Activated T-cell treated with anti-CD3 and anti-CD28 coated beads for 48 hours (primary cell): Measurements from ENCODE around the gene AGPAT3.
A peak's percentile ranks its signal among the peaks of the same experiment; 100 is the strongest.
"Not testable (repeated sequence)": the region's sequence is repeated elsewhere in the genome, so short reads cannot be mapped to it uniquely, and the experiment has no call there.

Experiments
- DNase-seq: peaks from one replicate; pipeline ENCODE4 v3.0.0-alpha.2; 2020; ENCODE audit warnings: low read depth

The AGPAT3 gene, protein sequence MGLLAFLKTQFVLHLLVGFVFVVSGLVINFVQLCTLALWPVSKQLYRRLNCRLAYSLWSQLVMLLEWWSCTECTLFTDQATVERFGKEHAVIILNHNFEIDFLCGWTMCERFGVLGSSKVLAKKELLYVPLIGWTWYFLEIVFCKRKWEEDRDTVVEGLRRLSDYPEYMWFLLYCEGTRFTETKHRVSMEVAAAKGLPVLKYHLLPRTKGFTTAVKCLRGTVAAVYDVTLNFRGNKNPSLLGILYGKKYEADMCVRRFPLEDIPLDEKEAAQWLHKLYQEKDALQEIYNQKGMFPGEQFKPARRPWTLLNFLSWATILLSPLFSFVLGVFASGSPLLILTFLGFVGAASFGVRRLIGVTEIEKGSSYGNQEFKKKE

DNA sequence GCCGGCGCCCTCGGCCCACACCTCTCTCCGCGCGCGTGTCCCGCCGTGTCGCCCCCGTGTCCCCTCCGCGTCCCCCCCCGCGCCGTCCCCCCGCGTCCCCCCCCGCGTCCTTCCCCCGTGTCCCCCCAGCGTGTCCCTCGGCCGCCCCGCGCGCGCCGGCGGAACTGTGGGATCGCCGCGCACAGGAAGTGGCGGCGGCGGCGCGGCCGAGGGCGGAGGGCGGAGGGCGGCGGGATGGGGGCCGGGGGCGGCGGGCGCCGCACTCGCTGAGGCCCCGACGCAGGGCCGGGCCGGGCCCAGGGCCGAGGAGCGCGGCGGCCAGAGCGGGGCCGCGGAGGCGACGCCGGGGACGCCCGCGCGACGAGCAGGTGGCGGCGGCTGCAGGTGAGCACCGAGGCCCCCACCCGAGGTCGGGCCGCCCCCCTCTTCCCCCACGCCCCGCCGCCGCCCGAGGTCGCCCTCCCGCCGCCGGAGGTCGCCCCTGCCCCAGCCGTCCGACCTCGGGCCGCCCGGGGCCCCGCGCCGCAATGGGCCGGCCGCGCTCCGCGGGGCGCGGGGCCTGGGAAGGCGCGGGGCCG lies at the start of gene AGPAT3:
Gene AGPAT3, plus strand, starts transcription at position 262 of the 578 bp plus-strand sequence. CDS start 94,459 bp downstream, outside the sequence.
- DNase-seq, result peak; percentile 36

DNA sequence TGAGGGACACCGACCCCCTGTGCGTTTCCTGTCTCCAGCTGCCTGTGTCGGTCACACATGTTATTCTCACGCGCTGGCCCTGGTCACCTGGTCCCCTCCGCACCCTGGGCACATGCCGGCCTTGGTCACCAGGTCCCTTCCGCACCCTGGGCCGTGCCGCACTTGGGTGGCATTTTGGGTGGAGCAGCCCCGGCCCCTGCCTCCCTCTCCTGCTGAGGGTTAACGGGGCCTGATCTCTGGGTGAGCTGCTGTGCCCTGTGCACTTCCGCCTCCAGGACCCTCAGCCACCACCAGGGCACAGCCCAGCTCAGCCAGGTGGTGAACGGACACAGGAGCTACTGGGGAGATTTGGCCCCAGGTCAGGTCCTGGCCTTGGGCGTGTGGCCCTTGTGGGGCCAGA lies 49.0 kb upstream of the AGPAT3 start:
- DNase-seq, result no peak

DNA sequence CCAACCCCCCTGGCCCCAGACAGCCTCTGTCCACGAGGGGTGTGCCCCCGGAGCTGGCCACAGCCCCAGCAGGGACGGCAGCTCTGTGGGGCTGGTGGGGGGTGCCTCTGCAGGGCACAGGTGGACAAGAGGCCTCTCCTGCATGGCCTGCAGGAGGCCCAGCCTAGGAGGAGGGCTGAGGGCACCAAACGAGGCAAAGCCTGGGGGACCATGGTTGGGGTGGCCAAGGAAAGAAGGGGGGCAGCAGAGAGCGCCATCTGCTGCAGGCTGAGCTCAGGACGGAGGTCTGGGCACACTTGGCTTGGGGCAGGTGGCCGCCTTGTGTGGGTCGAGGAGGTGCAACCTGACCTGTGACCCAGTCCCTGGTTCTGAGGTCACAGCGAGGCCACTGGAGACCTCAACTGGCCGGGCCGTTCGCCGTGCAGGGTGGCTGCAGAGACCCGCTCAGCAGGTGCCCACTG lies 48.4 kb upstream of the AGPAT3 start:
- DNase-seq, result no peak

DNA sequence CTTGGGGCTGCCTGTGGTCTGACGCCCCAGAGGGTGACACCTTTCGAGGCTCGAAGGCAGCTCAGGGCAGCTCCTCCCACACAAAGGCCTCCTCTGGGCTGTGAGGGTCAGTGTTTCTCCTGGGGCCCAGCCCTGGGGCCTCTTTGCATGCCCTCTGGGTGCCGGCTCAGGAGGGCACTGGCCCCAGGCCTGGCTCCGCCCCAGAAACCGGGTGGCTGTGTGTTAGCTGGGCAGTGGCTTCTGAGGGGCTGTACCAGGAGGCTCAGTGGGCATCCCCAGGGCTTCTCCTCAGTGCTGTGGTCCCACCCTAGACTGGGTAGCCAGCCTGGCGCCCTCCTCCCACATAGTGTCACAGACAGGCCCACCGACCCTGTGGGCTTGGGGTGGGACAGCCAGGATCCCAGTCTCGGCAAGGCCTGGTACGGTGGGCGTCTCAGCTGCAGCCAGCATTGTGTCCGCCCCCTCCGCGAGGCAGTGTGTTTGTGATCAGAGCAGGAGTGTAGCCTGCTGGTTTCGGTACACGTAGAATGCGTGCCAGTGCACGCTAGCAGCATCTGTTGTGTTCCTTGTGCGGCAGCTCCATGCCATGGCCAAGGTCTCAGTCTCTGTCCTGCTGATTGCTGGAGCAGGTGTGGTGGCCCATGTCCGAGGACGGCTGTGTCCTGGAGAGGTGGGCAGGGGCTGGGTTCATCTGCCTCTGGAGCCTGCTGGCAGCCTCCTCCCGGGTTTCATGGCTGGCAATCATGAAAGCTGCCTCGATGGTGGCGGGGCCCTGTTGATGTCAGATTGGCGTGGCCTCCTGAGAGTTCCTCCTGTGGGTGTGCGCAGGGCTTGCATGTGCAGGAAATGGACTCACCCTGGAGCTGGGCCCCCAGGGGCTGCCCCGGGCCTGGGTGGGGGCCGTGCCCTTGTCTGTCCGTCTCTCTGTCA lies 47.6 kb upstream of the AGPAT3 start:
- DNase-seq, result no peak

DNA sequence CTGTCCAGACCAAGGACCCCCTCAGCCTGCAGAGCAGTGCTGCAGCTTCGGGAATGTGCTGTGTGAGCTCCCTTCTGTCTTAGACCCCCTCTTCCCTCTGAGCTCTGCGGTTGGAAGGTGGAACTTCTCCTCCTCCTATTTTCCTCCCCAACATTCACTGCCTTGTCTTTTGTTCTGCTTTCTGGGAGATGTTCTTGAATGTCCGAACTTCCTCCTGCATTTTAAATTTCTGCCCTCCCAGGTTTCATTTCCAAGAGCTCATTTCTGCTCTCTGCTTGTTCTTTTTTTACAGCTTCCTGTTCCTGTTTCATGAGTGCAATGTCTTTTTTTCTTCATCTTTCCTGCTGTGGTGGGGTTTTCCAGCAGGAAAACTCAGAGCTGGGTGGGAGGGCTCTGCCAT lies 46.3 kb upstream of the AGPAT3 start:
- DNase-seq, result no peak

DNA sequence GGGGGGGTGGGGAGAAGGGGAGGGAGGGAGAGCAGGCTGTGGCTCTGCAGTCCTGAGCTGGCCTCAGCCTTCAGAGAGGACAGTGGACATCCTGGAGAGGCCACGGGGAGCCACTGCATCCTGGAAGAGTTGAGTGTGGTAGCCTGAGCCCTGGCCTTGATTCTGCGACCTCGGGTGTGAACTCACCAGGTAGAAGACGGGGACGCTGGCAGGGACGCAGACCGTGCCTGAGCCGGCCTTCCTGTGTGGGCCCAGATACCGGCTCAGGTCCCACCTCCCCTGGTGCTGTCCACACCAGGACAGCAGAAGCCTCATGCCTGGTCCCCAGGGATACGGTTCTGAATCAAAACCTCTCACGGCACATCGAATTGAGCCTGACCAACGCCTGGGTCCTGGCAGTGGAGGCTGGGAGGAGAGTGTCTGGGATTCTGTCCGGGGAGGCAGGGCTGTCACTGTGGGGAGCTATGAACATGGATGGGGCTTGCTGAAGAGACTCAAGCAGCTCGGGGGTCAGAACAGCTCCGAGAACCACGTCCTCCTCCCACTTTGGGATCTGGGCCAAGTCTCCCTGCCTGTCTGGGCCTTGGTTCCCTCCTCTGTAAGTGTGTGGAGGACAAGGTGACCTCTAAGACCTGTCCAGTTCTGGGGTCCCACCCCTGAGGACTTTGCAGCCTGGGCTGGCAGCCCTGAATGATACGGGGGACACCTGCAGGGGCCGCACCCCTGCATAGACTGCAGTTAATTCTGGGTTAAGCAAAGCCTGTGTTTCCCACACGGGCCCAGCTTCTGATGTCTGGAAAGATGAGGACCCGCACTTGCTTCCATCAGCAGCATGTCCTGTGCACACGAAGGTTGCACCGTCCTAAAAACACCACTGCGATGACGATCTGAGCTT lies 45.3 kb upstream of the AGPAT3 start:
- DNase-seq, result no peak

DNA sequence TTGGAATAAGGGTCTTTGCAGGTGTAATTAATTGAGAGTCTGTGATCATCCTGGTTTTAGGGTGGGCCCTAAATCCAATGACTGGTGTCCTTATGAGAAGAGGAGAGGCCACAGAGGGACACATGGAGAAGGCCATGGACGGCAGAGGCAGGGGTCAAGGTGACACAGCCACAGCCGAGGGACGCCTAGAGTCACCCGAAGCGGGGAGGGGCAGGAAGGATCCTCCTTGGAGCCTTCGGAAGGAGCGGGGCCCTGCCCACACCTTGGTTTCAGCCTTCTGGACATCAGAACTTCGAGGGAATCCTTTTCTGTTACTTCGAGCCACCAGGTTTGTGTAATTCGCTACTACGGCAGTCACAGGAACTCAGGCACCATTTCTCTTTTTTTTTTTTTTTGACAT lies 44.6 kb upstream of the AGPAT3 start:
- DNase-seq, result no peak

DNA sequence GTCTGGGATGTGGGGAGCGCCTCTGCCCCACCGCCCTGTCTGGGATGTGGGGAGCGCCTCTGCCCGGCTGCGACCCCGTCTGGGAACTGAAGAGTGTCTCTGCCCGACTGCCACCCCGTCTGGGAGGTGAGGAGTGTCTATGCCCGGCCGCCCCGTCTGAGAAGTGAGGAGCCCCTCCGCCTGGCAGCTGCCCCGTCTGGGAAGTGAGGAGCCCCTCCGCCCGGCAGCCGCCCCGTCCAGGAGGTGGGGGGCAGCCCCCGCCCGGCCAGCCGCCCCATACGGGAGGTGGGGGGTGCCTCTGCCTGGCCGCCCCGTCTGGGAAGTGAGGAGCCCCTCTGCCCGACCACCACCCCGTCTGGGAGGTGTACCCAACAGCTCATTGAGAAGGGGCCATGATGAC lies 42.9 kb upstream of the AGPAT3 start:
- not testable (repeated sequence) for DNase-seq

DNA sequence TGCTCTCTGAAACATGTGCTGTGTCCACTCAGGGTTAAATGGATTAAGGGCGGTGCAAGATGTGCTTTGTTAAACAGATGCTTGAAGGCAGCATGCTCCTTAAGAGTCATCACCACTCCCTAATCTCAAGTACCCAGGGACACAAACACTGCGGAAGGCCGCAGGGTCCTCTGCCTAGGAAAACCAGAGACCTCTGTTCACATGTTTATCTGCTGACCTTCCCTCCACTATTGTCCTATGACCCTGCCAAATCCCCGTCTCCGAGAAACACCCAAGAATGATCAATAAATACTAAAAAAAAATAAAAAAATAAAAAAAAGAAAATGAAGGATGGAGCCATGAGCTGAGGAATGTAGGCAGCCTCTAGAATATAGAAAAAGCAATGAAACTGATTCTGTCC lies 42.3 kb upstream of the AGPAT3 start:
- DNase-seq, result not testable (repeated sequence)

DNA sequence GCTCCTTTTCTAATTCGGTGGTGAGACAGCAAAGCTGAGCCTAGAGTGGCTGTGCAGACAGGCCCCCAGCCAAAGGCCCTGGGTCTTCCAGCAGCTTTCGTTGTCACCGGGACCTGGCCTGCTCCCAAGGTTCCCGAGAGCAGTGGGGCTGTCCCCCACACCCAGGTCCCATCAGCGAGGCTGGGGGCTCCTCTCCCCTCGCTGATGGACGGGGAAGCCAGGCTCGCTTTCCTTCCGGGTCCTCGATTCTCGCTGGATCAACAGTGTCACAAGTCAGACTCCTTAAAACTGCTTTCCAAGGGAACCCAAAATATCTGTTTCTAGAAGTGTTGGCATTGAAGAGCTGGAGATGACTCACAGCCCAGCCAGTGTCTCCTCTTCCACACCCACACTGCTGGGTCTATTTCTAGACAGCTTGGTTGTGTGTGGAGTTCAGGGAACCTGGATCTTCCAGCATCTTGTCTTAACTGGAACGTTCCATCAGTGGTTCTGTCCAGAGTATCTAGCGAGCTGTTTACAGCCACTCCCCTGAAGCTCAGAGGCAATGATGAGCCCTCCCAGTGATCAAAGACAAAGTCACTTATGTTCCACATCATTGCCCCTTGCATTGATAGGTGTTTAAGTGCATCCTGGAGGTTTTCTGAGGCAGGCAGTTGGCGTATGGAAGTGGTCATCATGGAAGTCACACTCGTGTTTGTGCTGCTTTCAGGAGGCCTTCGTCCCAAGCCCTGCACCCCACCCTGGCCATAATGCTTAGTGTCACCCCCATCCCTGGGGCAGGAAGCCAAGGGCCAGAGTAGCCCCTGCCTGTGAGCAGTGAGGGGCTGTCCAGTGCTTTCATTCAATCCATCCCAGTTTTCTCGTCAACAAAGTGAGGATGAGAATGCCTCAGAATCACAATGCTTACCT lies 40.4 kb upstream of the AGPAT3 start:
- DNase-seq, result no peak

DNA sequence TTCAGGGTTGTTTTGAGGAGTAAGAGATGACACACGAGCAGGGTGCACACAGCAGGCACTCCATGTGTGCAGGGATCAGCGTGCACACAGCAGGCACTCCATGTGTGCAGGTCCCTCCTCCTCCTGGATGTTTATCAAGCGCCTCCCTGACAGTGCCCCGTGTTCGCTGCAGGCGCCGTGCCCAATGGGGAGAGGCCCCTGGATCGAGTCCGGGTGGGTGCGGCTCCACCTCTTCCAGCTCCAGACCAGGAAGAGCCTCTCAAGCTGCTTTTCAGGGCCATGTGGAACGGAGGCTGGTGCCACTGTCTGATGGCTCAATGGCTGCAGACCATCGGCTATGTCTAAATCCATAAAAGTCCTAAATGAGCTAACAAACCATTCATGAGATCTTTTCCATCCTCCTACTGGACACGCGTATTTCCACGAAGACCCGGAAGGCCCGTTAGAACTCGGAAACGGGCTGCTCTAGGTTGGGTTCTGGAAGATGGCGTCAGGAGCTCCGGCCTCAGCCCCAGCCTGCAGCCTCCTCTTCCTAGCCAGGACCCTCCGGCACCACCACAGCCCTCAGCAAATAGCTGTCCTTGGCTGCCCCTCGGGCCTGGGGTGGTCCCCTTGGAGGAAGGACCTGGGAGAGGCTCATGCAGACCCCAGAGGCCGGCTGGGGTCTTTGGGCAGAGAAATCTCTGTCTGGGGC lies 39.6 kb upstream of the AGPAT3 start:
- DNase-seq, result no peak

DNA sequence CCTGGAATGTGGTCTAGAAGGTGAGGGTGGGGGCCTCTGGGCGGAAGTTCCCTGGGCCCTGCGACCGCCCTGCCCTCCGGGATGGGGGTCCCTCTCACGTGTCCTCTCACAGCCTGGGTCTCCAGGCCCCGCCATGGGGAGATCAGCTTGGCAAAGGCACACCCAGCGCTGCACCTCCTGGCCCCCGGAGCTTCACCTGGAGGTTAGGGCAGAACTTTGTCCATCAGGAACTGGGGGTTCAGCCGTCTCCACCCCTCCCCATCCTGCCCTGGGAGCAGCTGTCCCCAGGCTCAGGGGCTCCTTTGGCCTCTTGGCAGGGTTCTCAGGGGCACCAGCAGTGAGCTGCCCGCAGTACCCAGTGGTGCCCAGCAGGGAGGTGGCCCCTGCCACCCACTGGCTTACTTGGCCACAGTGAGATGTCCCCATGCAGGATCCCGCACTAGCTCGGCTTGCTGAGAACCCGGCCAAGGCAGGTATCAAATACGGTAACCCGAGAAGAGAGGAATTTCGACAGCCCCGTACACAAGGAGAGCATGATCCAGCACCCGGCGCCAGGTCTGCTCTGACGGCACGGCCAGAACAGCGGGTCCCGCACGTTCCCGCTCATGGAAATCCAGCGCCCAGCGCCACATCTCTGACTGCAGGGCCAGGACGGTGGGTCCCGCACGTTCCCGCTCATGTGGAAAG lies 38.9 kb upstream of the AGPAT3 start:
- DNase-seq, result no peak

DNA sequence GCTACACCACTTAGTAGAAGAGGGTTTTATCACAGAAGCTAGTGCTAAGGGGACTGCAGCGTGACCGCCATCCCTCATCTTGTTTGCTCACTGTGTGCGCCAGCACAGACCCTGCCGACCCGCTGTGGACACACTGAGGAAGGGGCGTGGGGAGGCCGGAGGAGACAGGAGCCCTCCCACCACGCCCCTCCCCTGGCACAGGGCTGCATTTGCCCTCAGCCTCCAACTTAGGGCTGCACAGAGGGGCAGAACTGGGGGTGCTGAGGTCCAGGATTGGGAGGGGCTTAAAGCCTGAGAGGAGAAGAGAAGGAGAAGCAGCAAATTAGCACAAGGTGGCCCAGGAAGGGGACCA lies 38.4 kb upstream of the AGPAT3 start:
- DNase-seq, result no peak

DNA sequence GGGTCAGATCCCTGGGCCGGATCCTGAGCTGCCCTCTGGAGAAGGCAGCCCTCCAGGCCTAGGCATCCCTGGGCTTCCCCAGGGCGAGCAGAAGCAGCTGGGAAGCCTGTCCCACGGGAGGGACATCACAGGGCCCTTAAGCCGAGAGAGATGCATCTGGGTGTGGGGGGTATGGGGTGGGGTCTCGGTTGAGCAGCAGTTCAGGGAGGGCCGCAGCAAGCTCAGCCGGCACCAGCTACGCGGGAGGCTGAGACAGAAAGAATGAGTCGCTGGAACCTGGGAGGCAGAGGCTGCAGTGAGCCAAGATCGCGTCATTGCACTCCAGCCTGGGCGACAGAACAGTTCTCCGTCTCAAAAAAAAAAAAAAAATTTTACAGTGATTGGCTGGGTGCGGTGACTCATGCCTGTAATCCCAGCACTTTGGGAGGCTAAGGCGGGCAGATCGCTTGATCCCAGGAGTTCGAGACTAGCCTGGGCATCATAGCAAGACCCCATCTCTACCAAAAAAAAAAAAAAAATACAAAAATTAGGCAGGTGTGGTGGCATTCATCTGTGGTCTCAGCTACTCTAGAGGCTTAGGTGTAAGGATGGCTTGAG lies 37.9 kb upstream of the AGPAT3 start:
- DNase-seq, result peak; percentile 33

DNA sequence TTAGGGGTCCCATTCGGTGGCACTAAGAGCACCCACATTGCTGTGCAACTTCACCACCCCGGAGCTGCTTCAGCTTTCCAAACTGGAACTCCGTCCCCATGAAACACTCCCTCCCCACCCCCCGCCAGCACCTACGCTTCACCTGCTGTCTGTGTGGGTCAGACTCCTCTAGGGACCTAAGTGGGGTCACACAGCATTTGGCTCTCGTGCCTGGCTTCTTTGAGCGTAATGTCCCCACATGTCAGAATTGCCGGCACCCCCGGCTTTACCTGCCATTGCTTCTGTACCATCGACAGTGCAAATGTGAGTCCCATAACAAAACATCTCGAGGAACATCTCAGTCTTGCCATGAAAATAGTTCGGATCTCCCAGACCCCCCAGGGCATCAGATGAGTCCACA lies 35.9 kb upstream of the AGPAT3 start:
- DNase-seq, result no peak

DNA sequence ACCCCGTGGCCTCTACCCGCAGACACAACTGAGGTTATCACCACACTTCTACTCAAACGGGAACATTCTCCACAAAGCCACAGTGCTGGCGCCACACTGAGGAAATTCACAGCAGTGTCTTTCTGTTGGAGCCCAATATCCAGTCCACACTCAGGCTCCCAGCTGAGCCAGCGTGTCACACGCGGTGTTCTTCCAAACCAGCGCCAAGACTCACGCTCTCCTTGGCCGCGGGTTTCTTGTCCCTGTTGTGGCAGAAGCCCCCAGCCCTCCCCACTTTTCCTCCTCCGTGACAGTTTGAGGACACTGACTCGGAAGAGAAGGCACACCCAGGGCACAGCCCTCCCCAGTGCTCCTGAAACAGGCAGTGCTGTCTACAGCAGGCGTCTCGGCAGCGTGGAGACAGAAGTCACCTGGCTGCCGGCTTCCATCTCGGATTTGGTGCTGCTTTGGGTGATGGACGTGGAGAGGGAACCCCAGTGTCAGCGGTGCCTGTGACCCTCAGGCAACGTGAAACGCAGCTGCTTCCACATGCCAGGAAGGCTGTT lies 35.4 kb upstream of the AGPAT3 start:
- DNase-seq, result no peak

DNA sequence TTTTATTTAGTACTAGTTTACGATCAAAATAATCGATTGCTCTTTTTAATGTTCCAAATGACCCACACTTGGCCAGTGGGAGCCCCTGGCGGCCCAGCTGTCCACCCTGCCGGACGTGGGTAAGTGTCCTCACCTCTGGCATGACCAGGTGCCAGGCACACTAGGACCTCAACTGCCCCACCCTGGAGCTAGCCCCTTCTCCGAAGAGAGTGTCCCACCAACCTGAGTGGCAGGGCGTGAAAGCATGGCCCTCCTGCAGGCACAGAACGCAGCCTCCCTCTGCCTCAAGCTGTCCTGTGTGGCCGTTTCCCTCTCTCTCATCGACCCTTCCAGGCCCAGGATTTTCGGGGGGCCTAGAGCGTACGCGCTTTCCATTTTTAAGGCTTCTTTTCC lies 32.9 kb upstream of the AGPAT3 start:
- no peak for DNase-seq

DNA sequence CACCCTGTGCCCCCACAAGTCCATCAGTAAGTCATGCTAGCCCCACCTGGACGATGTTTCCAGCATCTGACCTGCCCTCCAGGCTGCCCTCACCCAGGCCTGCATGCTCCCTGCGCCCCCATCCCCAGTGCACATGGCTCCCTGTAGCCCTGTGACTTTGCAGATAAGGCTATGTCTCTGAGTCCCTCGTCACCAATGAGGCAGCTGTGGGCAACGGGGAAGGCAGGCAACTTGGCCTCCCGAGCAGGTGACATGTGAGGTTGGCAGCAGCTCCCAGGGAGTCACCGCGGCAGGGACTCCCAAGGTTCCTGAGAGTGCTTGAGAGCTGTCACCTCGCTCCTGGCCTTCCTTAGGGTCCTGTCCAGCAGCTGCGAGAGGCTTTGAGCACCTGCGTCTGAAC lies 32.4 kb upstream of the AGPAT3 start:
- no peak for DNase-seq
